ENCODE results near the gene GUCY1B1. TPM values are rescaled to one million over a fixed set of nuclear protein-coding genes. Genes with fewer than 3 reads are reported as not detected.

GUCY1B1 gene
- total and polyA plus RNA-seq, 9 of the 15 experiments (the other 6 are each of a cell fraction or from before 2014, with no cell fraction given), result not detected

DNA sequence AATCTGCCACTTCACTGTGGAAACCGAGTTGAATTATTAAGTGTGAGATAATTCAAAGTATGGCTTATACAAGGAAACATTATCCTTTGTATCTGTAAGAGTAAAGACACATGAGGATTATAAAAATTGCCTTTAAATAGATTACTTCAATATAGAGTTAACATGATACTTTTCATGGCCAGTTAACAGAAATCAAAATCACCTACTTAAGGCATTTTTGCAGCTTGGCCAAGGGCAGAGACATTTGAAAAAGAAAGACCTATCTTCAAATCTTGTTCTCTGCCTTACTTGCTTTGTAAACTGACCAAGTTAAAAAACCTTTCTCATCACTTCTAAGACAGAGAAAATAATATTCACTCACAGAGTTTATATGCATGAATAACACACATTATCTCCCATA is 44.9 kb upstream of the GUCY1B1 start:
- ChIA-PET POLR2A (no interaction called here), CTCF (ENCODE audit: low intra/inter-chr PET ratio) (no interaction called here)
- FAIRE-seq (no peak), ATAC-seq (no peak), DNase-seq (ENCODE audit: extremely low read depth in 1 of 4, low spot score in 3 of 4) (no peak)
- Histone ChIP-seq H2AFZ (ENCODE audit: low read depth, low read length) (no peak overlapping the region), H3K4me2 (ENCODE audit: insufficient read depth, low read length) (no peak overlapping the region), H3K9me1 (ENCODE audit: control insufficient read depth, insufficient read depth, low read length) (no peaks in the 10 kb centered on the region), H3K4me3 (no peak overlapping the region), H3K9ac (ENCODE audit: insufficient read depth in 1 of 2, low read depth in 2 of 2, low read length in 2 of 2) (no peak overlapping the region), H3K27me3 (ENCODE audit: control insufficient read depth in 2 of 2, insufficient read depth in 2 of 2, low read length in 2 of 2) (no peaks in the 10 kb centered on the region), H3K36me3 (ENCODE audit: control insufficient read depth, insufficient read depth, low read length) (no peaks in the 10 kb centered on the region), H3K9me3 (replicated peaks; ENCODE audit: control insufficient read depth, insufficient read depth, low read depth, low read length) (no peaks in the 10 kb centered on the region), H4K20me1 (replicated peaks; ENCODE audit: control insufficient read depth, insufficient read depth, low read length) (no peaks in the 10 kb centered on the region), H3K4me1 (replicated peaks in 1 of 2; ENCODE audit: control insufficient read depth in 2 of 2, insufficient read depth in 2 of 2, low read length in 2 of 2) (no peaks in the 10 kb centered on the region), H3K27ac (ENCODE audit: extremely low read depth, low read depth, low read length) (no peak overlapping the region), H3K79me2 (ENCODE audit: control insufficient read depth, insufficient read depth, low read length) (no peaks in the 10 kb centered on the region)
- in situ Hi-C loops (cut with MboI) (no loop called here), intact Hi-C loops (cut with micrococcal nuclease) (no loop called here)
- no peak for TF ChIP-seq TAL1 (IDR thresholded peaks at IDR 0.05)
- TF ChIP-seq, protein P1, sequence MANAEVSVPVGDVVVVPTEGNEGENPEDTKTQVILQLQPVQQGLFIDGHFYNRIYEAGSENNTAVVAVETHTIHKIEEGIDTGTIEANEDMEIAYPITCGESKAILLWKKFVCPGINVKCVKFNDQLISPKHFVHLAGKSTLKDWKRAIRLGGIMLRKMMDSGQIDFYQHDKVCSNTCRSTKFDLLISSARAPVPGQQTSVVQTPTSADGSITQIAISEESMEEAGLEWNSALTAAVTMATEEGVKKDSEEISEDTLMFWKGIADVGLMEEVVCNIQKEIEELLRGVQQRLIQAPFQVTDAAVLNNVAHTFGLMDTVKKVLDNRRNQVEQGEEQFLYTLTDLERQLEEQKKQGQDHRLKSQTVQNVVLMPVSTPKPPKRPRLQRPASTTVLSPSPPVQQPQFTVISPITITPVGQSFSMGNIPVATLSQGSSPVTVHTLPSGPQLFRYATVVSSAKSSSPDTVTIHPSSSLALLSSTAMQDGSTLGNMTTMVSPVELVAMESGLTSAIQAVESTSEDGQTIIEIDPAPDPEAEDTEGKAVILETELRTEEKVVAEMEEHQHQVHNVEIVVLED (CRISPR knock-in tag; IDR thresholded peaks at IDR 0.05), result no peak
- no peak for TF ChIP-seq GTF2E2 (tag; IDR thresholded peaks at IDR 0.05)
- no peak for TF ChIP-seq SRSF1 (IDR thresholded peaks at IDR 0.05; ENCODE audit: low read depth, low read length)
- no TSS peak for BruUV-seq (replicated peaks)
- WGBS (ENCODE audit: insufficient coverage, low coverage, missing lambda C conversion rate), result 5% methylated on average over 1 of the region's 1 CpG

GRCh38 chr4:155722336-155722735 is 36.5 kb upstream of the GUCY1B1 start:
- H3K9me3 ChIP-seq (replicated peaks; ENCODE audit: control insufficient read depth, insufficient read depth, low read depth, low read length), result no peaks in the 10 kb centered on the region
- intact Hi-C loops (cut with micrococcal nuclease) (no loop called here), in situ Hi-C loops (cut with MboI) (no loop called here)
- H3K36me3 ChIP-seq (ENCODE audit: control insufficient read depth, insufficient read depth, low read length), result no peaks in the 10 kb centered on the region
- H3K27ac ChIP-seq (ENCODE audit: extremely low read depth, low read depth, low read length), result no peak overlapping the region
- POLR2A ChIA-PET, result no interaction called here
- no peaks in the 10 kb centered on the region for H3K27me3 ChIP-seq (ENCODE audit: control insufficient read depth in 2 of 2, insufficient read depth in 2 of 2, low read length in 2 of 2)
- ATAC-seq, result no peak
- CTCF ChIA-PET (ENCODE audit: low intra/inter-chr PET ratio), result no interaction called here
- H4K20me1 ChIP-seq (replicated peaks; ENCODE audit: control insufficient read depth, insufficient read depth, low read length), result no peaks in the 10 kb centered on the region
- H2AFZ ChIP-seq (ENCODE audit: low read depth, low read length), result no peak overlapping the region
- H3K9ac ChIP-seq (ENCODE audit: insufficient read depth in 1 of 2, low read depth in 2 of 2, low read length in 2 of 2), result no peak overlapping the region
- H3K79me2 ChIP-seq (ENCODE audit: control insufficient read depth, insufficient read depth, low read length), result no peaks in the 10 kb centered on the region
- no peaks in the 10 kb centered on the region for H3K9me1 ChIP-seq (ENCODE audit: control insufficient read depth, insufficient read depth, low read length)
- no TSS peak for BruUV-seq (replicated peaks)
- H3K4me3 ChIP-seq, result no peak overlapping the region
- no peak for DNase-seq (ENCODE audit: extremely low read depth in 1 of 4, low spot score in 3 of 4)
- WGBS (ENCODE audit: insufficient coverage, low coverage, missing lambda C conversion rate), result 0% methylated on average over 1 of the region's 1 CpG
- H3K4me1 ChIP-seq (replicated peaks in 1 of 2; ENCODE audit: control insufficient read depth in 2 of 2, insufficient read depth in 2 of 2, low read length in 2 of 2), result no peaks in the 10 kb centered on the region
- FAIRE-seq, result no peak
- no peak overlapping the region for H3K4me2 ChIP-seq (ENCODE audit: insufficient read depth, low read length)
- TF ChIP-seq ZNF23 (CRISPR knock-in tag; IDR thresholded peaks at IDR 0.05) (no peak), MXI1 (IDR thresholded peaks at IDR 0.05; ENCODE audit: low read depth, low read length) (no peak), ZNF347 (CRISPR knock-in tag; IDR thresholded peaks at IDR 0.05; ENCODE audit: low read depth) (no peak), PRPF4 (IDR thresholded peaks at IDR 0.05; ENCODE audit: insufficient read depth, low read depth, low read length, poor library complexity, severe bottlenecking) (no peak), HMBOX1 (IDR thresholded peaks at IDR 0.05) (no peak), FOXJ2 (tag; IDR thresholded peaks at IDR 0.05) (no peak)
- TF ChIP-seq, protein P2, sequence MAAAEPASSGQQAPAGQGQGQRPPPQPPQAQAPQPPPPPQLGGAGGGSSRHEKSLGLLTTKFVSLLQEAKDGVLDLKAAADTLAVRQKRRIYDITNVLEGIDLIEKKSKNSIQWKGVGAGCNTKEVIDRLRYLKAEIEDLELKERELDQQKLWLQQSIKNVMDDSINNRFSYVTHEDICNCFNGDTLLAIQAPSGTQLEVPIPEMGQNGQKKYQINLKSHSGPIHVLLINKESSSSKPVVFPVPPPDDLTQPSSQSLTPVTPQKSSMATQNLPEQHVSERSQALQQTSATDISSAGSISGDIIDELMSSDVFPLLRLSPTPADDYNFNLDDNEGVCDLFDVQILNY (CRISPR knock-in tag; IDR thresholded peaks at IDR 0.05), result no peak
- TF ChIP-seq, protein P3, sequence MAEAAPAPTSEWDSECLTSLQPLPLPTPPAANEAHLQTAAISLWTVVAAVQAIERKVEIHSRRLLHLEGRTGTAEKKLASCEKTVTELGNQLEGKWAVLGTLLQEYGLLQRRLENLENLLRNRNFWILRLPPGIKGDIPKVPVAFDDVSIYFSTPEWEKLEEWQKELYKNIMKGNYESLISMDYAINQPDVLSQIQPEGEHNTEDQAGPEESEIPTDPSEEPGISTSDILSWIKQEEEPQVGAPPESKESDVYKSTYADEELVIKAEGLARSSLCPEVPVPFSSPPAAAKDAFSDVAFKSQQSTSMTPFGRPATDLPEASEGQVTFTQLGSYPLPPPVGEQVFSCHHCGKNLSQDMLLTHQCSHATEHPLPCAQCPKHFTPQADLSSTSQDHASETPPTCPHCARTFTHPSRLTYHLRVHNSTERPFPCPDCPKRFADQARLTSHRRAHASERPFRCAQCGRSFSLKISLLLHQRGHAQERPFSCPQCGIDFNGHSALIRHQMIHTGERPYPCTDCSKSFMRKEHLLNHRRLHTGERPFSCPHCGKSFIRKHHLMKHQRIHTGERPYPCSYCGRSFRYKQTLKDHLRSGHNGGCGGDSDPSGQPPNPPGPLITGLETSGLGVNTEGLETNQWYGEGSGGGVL (CRISPR knock-in tag; IDR thresholded peaks at IDR 0.05), result no peak
